GM23338 (cell line): ENCODE results near the gene HTR6.

Experiments used
- CREB1 ChIP-seq: fragments of 250-450 bp; sonication (Bioruptor Pico); IDR thresholded peaks from 2 replicates; pipeline ENCODE4 v1.5.0; 2020; ENCODE audit warnings: low read depth, mild to moderate bottlenecking, moderate library complexity
- CTCF ChIP-seq, 2 experiments: fragments of 200-600 bp in 1 of 2; sonication (generic) in 1 of 2; conservative IDR thresholded peaks; 2 replicates each; pipeline versions ENCODE4 v1.5.1 to v1.6.1; 2016 to 2017; ENCODE audit warnings: antibody characterized with exemption in 2 of 2, low read depth in 2 of 2, mild to moderate bottlenecking in 2 of 2, moderate library complexity in 1 of 2
- ETS1 ChIP-seq: IDR thresholded peaks from 2 replicates; pipeline ENCODE4 v1.6.1; 2016; ENCODE audit warnings: antibody characterized with exemption
- EZH2 ChIP-seq: fragments of 200-600 bp; sonication (generic); IDR thresholded peaks from one replicate; pipeline ENCODE4 v1.8.0; 2017; ENCODE audit warnings: antibody characterized with exemption, mild to moderate bottlenecking, low read depth; ENCODE audit not compliant: unreplicated experiment
- EZH2phosphoT487 ChIP-seq: fragments of 200-600 bp; sonication (generic); IDR thresholded peaks from one replicate; pipeline ENCODE4 v1.8.1; 2018; ENCODE audit warnings: antibody characterized with exemption; ENCODE audit not compliant: unreplicated experiment
- JUNB ChIP-seq: IDR thresholded peaks from one replicate; pipeline ENCODE4 v1.6.1; 2016; ENCODE audit warnings: antibody characterized with exemption; ENCODE audit not compliant: unreplicated experiment
- POLR2AphosphoS5 ChIP-seq: IDR thresholded peaks from 2 replicates; pipeline ENCODE4 v1.6.1; 2016; ENCODE audit warnings: antibody characterized with exemption, low read depth
- REST ChIP-seq: IDR thresholded peaks from one replicate; pipeline ENCODE4 v1.6.1; 2018; ENCODE audit warnings: antibody characterized with exemption; ENCODE audit not compliant: unreplicated experiment
- STAT1 ChIP-seq: IDR thresholded peaks from one replicate; pipeline ENCODE4 v1.6.1; 2016; ENCODE audit warnings: antibody characterized with exemption; ENCODE audit not compliant: unreplicated experiment
- ZNF114 ChIP-seq: fragments of 250-450 bp; sonication (Bioruptor Pico); IDR thresholded peaks from 2 replicates; pipeline ENCODE4 v1.5.0; 2020; ENCODE audit warnings: mild to moderate bottlenecking, moderate library complexity
- ZNF331 ChIP-seq: fragments of 250-450 bp; sonication (Bioruptor Pico); IDR thresholded peaks from 2 replicates; pipeline ENCODE4 v1.5.0; 2020; ENCODE audit warnings: low read depth, mild to moderate bottlenecking, moderate library complexity

GRCh38 chr1:19696820-19697219, 32.1 kb downstream of the HTR6 start:
- TF ChIP-seq CTCF (conservative IDR thresholded peaks at IDR 0.05; ENCODE audit: low read depth in 2 of 2): no peak
- no peak for TF ChIP-seq STAT1
- no peak for TF ChIP-seq CREB1
- no peak for TF ChIP-seq REST
- TF ChIP-seq POLR2AphosphoS5: no peak
- TF ChIP-seq EZH2: no peak
- TF ChIP-seq EZH2phosphoT487: no peak
- TF ChIP-seq JUNB: no peak
- TF ChIP-seq ETS1: no peak
- no peak for TF ChIP-seq ZNF331
- TF ChIP-seq ZNF114: no peak
